A549 (cell line): Measurements from ENCODE around the gene CENPX. TPM values are rescaled to one million over a fixed set of nuclear protein-coding genes. Genes with fewer than 3 reads are reported as not detected.

Experiments
- ATAC-seq, 2 experiments: fragments of 200-7000 bp in 1 of 2; fragments of >200 bp in 1 of 2; cut with Nextera tagmentation in 1 of 2; cut with Tn5 transposase in 1 of 2; 3 replicates each; pipeline versions ENCODE4 v1.8.0 to v1.9.1; 2018 to 2020; ENCODE audit warnings: mild to moderate bottlenecking in 1 of 2, moderate library complexity in 1 of 2
- CTCF ChIA-PET: fragments of 300-600 bp; sonication (Branson Sonifier 250); formaldehyde crosslinking; extraction: SDS; loops from one replicate; lab custom pipeline; 2021; ENCODE audit warnings: antibody characterized with exemption, inconsistent platforms; lab: Yijun Ruan, JAX
- POLR2A ChIA-PET: fragments of 350-600 bp; formaldehyde crosslinking; extraction: SDS; loops from one replicate; lab custom pipeline; 2021; ENCODE audit warnings: antibody characterized with exemption, inconsistent platforms; lab: Yijun Ruan, JAX
- DNase-seq, 2 experiments: peaks; one replicate each; pipeline versions ENCODE4 v3.0.0 to v3.0.0-alpha.2; 2011 to 2016; ENCODE audit warnings: low read depth in 1 of 2, low spot score in 1 of 2
- FAIRE-seq: peaks from 2 replicates; lab custom pipeline; 2011; peaks lifted over from hg19 to GRCh38; lab: Jason Lieb, UNC
- H3K27ac ChIP-seq, 2 experiments: fragments of >200 bp; sonication (Bioruptor Twin); formaldehyde crosslinking; 3 replicates each; pipeline ENCODE4 v1.5.1; 2016 to 2017
- H3K4me1 ChIP-seq: fragments of >200 bp; sonication (Bioruptor Twin); formaldehyde crosslinking; 3 replicates; pipeline ENCODE4 v1.6.1; 2016
- H3K4me2 ChIP-seq: fragments of >200 bp; sonication (Bioruptor Twin); formaldehyde crosslinking; 3 replicates; pipeline ENCODE4 v1.6.1; 2016
- H3K4me3 ChIP-seq: fragments of >200 bp; sonication (Bioruptor Twin); formaldehyde crosslinking; 3 replicates; pipeline ENCODE4 v1.5.1; 2016
- H3K9me3 ChIP-seq: fragments of >200 bp; sonication (Bioruptor Twin); formaldehyde crosslinking; 3 replicates; pipeline ENCODE4 v1.6.1; 2016
- BCL3 ChIP-seq: fragments of >200 bp; sonication (Bioruptor Twin); formaldehyde crosslinking; IDR thresholded peaks from 3 replicates; pipeline ENCODE4 v1.6.1; 2016
- BHLHE40 ChIP-seq: IDR thresholded peaks from 2 replicates; pipeline ENCODE4 v1.6.1; 2012; ENCODE audit warnings: low read depth, low read length, inconsistent platforms
- CBX8 ChIP-seq: fragments of 200-600 bp; sonication (generic); IDR thresholded peaks from 2 replicates; pipeline ENCODE4 v1.6.1; 2016
- E2F6 ChIP-seq: IDR thresholded peaks from 2 replicates; pipeline ENCODE4 v1.6.1; 2012; ENCODE audit warnings: low read depth, borderline replicate concordance
- ESRRA ChIP-seq: fragments of 150-350 bp; IDR thresholded peaks from 2 replicates; pipeline ENCODE4 v1.6.1; 2014; ENCODE audit warnings: mild to moderate bottlenecking, low read length, borderline replicate concordance
- FOSB ChIP-seq: fragments of 250-450 bp; sonication (Bioruptor Pico); IDR thresholded peaks from 2 replicates; pipeline ENCODE4 v1.5.0; 2020; ENCODE audit warnings: mild to moderate bottlenecking, moderate library complexity
- FOSL2 ChIP-seq, 2 experiments: fragments of 450-650 bp in 1 of 2; fragments of >200 bp in 1 of 2; sonication (Bioruptor Twin) in 1 of 2; formaldehyde crosslinking; IDR thresholded peaks; 2 replicates each; pipeline versions ENCODE4 v1.5.0 to v1.6.1; 2016 to 2020; ENCODE audit warnings: mild to moderate bottlenecking in 1 of 2, moderate library complexity in 1 of 2
- GATA3 ChIP-seq: IDR thresholded peaks from 2 replicates; pipeline ENCODE4 v1.6.1; 2012; ENCODE audit warnings: borderline replicate concordance
- JUNB ChIP-seq: fragments of >200 bp; sonication (Bioruptor Twin); formaldehyde crosslinking; IDR thresholded peaks from 2 replicates; pipeline ENCODE4 v1.6.1; 2016
- MAZ ChIP-seq: fragments of 150-350 bp; IDR thresholded peaks from 2 replicates; pipeline ENCODE4 v1.6.1; 2014; ENCODE audit warnings: antibody characterized with exemption, low read depth, low read length, borderline replicate concordance
- MYC ChIP-seq: IDR thresholded peaks from 2 replicates; pipeline ENCODE4 v1.6.1; 2012; ENCODE audit warnings: mild to moderate bottlenecking, inconsistent platforms, low read length, improper control_type of control experiment, borderline replicate concordance
- NR3C1 ChIP-seq: fragments of >200 bp; sonication (Bioruptor Twin); formaldehyde crosslinking; IDR thresholded peaks from 3 replicates; pipeline ENCODE4 v1.6.1; 2017
- POLR2A ChIP-seq: IDR thresholded peaks from 2 replicates; pipeline ENCODE4 v1.6.1; 2012; ENCODE audit warnings: mild to moderate bottlenecking, low read length
- POLR2AphosphoS2 ChIP-seq: conservative IDR thresholded peaks from 2 replicates; pipeline ENCODE4 v1.6.1; 2012; ENCODE audit warnings: low read length, improper control_type of control experiment, inconsistent platforms
- RARB ChIP-seq: fragments of 250-450 bp; sonication (Bioruptor Pico); IDR thresholded peaks from 2 replicates; pipeline ENCODE4 v1.8.0; 2021; ENCODE audit warnings: mild to moderate bottlenecking, moderate library complexity
- RFX5 ChIP-seq: fragments of 450-650 bp; IDR thresholded peaks from 2 replicates; pipeline ENCODE4 v1.7.1; 2014; ENCODE audit warnings: antibody characterized with exemption, mild to moderate bottlenecking, moderate library complexity
- SMC3 ChIP-seq: fragments of >200 bp; sonication (Bioruptor Twin); formaldehyde crosslinking; IDR thresholded peaks from 3 replicates; pipeline ENCODE4 v1.6.1; 2018; ENCODE audit warnings: inconsistent platforms
- ZC3H11A ChIP-seq: fragments of 450-650 bp; IDR thresholded peaks from 2 replicates; pipeline ENCODE4 v1.6.1; 2014; ENCODE audit warnings: antibody characterized with exemption, mild to moderate bottlenecking
- ZFP36 ChIP-seq: fragments of 450-650 bp; IDR thresholded peaks from 2 replicates; pipeline ENCODE4 v1.6.1; 2014; ENCODE audit warnings: borderline replicate concordance; ENCODE audit not compliant: partially characterized antibody
- ZSCAN20 ChIP-seq: fragments of 250-450 bp; sonication (Bioruptor Pico); IDR thresholded peaks from 2 replicates; pipeline ENCODE4 v1.8.0; 2022; ENCODE audit warnings: mild to moderate bottlenecking, moderate library complexity
- WGBS: methylation state at CpG from one replicate; pipeline ENCODE4 v1.1.6; 2017; ENCODE audit errors: missing lambda C conversion rate; 5-methylcytosine and 5-hydroxymethylcytosine counted together
- polyA plus RNA-seq, 4 experiments: library from polyadenylated mRNA; depleted of rRNA in 3 of 4; stranded (reverse); fragments of >200 nt; fragmentation: RNase III in 1 of 4; extraction: RNeasy Plus Mini Kit Qiagen cat#74134 plus additional on column Dnase treatment in 1 of 4; gene quantifications; 2 replicates in 3 of 4; 3 replicates in 1 of 4; pipeline ENCODE4 v1.2.3, GENCODE V29; 2011 to 2017

The CENPX gene
- polyA plus RNA-seq, 2 of the 4 experiments (the other 2 are of a cell fraction), result 80.5 to 222 TPM

- no peak for ATAC-seq
- ChIA-PET CTCF (interaction anchor here (1.3 to 13.6 kb wide), 2 partner anchors 9 to 20 kb away, joined by 3 to 198 read pairs; partner anchors contain the start of genes CENPX and LRRC45), POLR2A (no interaction called here)
Measured at GRCh38 chr17:81999976-82000802, 22.5 kb downstream of the CENPX start.

DNA sequence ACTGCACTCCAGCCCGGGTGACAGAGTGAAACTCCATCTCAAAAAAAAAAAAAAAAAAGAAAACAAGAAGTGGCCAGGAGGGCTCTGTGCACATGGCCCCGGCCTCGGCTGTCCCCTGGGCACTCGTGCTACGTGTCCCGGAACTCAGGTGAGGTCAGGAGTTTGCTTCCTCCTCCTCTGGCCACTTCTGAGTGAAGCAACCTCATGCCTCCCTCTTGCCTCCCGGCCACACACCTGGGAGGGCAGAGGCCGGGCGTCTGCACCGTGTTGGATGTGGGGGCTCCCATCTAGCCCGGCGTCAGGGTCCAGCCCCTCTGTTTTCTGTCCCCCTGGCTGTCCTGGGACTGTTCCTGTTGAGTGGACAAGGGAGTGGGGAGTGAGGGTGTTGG lies 23.1 kb downstream of the CENPX start:
- Histone ChIP-seq H3K4me3 (no peak overlapping the region), H3K4me1 (peaks cover 40% of the 10 kb centered on the region), H3K9me3 (no peaks in the 10 kb centered on the region), H3K4me2 (no peak overlapping the region), H3K27ac (peak overlapping the region in 1 of 2 experiments; percentile 93; a peak in 1 of 6 replicates)
- ATAC-seq (no peak), FAIRE-seq (no peak), DNase-seq (no peak)
- POLR2A ChIA-PET, result no interaction called here
- CTCF ChIA-PET, result interaction anchor here (1.0 to 1.4 kb wide), 5 partner anchors 10 to 267 kb away, joined by 3 to 6 read pairs (median 5); partner anchors contain the start of gene DCXR
- no peak for TF ChIP-seq ESRRA
- TF ChIP-seq JUNB, result no peak
- TF ChIP-seq RARB (CRISPR knock-in tag), result no peak
- no peak for TF ChIP-seq SMC3
- TF ChIP-seq FOSB (CRISPR knock-in tag), result no peak
- 94% methylated on average over 12 of the region's 12 CpGs for WGBS

More at GRCh38 chr17:81999976-82000802, 22.5 kb downstream of the CENPX start:
- TF ChIP-seq POLR2AphosphoS2, result no peak
- DNase-seq, result no peak
- peak overlapping the region in 1 of 2 experiments; percentile 93; a peak in 3 of 6 replicates for H3K27ac ChIP-seq
- no peak for FAIRE-seq
- H3K4me2 ChIP-seq, result no peak overlapping the region
- no peaks in the 10 kb centered on the region for H3K9me3 ChIP-seq
- peaks cover 46% of the 10 kb centered on the region for H3K4me1 ChIP-seq
- WGBS, result 89% methylated on average over 27 of the region's 36 CpGs
- no peak overlapping the region for H3K4me3 ChIP-seq

DNA sequence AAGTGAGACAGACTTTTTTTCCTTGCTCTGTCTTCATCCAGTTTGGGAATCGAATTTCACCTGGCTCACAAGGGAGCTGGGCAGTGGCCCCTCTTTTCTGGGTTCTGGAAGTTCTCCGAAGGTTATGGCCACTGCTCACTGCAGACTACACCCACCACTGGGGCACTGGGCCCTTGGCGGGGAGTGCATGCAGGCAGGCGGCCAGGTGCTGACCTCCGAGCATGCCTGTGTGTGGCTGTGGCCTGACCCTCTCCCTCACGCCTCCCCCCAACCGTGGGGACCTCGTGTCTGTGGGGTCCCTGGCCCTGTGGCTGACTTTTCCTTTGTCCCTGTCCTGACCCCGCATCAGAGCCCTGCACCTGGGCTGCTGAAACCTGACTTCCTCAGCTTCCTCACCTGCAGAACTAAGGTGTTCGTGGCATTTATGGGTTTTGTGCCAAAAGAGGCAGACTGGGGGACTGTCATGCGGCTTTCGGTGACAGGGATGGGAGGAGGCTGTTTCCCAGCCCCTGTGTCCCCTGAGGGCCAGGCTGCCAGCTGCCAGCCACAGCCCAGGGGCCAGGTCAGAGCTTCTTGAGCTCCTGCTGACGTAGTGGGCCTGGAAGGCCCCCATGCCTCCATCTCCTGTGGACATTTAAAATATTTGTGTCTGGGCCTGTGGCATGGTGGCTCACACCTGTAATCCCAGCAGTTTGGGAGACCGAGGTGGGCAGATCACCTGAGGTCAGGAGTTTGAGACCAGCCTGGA lies 23.8 kb downstream of the CENPX start:
- Histone ChIP-seq H3K27ac (no peak overlapping the region), H3K9me3 (no peaks in the 10 kb centered on the region), H3K4me3 (no peak overlapping the region), H3K4me1 (peaks cover 32% of the 10 kb centered on the region), H3K4me2 (no peak overlapping the region)
- ATAC-seq (no peak), DNase-seq (no peak), FAIRE-seq (no peak)
- POLR2A ChIA-PET, result no interaction called here
- 88% methylated on average over 14 of the region's 14 CpGs for WGBS
- TF ChIP-seq RFX5, result no peak
- TF ChIP-seq BCL3, result no peak
- TF ChIP-seq POLR2A, result no peak
- no peak for TF ChIP-seq ZC3H11A
- no peak for TF ChIP-seq ZFP36
- TF ChIP-seq MYC, result no peak
- CTCF ChIA-PET, result interaction anchor here (0.6 to 1.4 kb wide), 7 partner anchors 10 to 266 kb away, joined by 3 to 6 read pairs (median 4); partner anchors contain the start of gene DCXR

DNA sequence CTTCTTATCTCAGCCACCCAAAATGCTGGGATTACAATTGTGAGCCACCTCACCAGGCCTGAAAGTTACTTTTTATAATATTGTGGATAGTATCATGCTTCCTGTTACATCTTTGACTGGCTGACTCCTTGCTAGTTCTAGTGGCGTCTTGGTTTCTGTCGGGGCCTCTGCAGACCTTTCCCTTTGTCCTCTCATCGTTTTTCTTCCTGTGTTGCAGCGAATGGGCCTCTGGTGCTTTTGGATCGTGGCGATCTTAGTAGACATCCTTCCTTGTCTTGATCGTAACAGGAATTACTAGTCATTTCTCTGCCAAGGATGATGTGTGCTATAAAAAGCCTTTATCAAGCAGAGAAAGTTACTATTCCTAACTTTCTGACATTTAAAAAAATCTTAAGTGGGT lies 24.5 kb downstream of the CENPX start:
- TF ChIP-seq CBX8 (no peak), E2F6 (no peak), FOSL2 (IDR thresholded peaks at IDR 0.05) (no peak), FOSL2 (CRISPR knock-in tag; IDR thresholded peaks at IDR 0.05) (no peak), BHLHE40 (no peak), ZSCAN20 (CRISPR knock-in tag) (no peak), BCL3 (no peak), NR3C1 (no peak), MAZ (no peak), GATA3 (no peak)
- CTCF ChIA-PET, result interaction anchor here (0.6 to 4.2 kb wide), 4 partner anchors 22 to 72 kb away, joined by 3 to 40 read pairs (median 4); no protein-coding TSS in a partner anchor

More for the DNA sequence above, 24.5 kb downstream of the CENPX start:
- ATAC-seq (no peak), FAIRE-seq (no peak), DNase-seq (no peak)
- Histone ChIP-seq H3K27ac (no peak overlapping the region), H3K4me3 (no peak overlapping the region), H3K4me2 (no peak overlapping the region), H3K4me1 (peaks cover 26% of the 10 kb centered on the region), H3K9me3 (no peaks in the 10 kb centered on the region)
- 91% methylated on average over 7 of the region's 7 CpGs for WGBS
- POLR2A ChIA-PET, result no interaction called here
